DLD1 (cell line): Measurements from ENCODE around the gene RUVBL1.

Experiments used
- in situ Hi-C: cut with HindIII; loops from 2 replicates; pipeline ENCODE4 v1.10.0; 2017; ENCODE audit warnings: low sequenced_read_pairs

The RUVBL1 gene

DNA sequence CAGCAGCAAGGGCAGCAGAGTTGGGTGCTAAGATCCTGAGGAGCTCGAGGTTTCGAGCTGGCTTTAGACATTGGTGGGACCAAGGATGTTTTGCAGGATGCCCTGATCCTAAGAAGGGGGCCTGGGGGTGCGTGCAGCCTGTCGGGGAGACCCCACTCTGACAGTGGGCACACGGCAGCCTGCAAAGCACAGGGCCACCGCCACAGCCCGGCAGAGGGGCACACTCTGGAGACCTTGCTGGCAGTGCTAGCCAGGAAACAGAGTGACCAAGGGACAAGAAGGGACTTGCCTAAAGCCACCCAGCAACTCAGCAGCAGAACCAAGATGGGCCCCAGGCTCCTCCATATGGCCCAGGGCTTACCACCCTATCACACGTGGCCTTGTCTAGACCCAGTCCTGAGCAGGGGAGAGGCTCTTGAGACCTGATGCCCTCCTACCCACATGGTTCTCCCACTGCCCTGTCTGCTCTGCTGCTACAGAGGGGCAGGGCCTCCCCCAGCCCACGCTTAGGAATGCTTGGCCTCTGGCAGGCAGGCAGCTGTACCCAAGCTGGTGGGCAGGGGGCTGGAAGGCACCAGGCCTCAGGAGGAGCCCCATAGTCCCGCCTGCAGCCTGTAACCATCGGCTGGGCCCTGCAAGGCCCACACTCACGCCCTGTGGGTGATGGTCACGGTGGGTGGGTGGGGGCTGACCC lies 52.6 kb downstream of the RUVBL1 start:
- in situ Hi-C loops = no loop called here

DNA sequence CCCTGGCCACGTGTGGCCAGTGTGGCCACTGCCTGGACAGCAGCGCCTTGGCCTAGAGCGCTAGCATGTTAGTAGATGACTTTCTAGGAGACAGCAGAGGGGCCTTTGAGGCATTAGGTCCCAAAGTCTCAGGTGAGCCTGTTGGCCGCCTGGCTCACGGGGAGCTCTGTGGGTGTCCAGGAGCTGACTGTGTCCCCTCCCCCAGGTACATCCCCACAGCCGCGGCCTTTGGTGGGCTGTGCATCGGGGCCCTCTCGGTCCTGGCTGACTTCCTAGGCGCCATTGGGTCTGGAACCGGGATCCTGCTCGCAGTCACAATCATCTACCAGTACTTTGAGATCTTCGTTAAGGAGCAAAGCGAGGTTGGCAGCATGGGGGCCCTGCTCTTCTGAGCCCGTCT lies 54.3 kb downstream of the RUVBL1 start:
- in situ Hi-C loops = no loop called here

DNA sequence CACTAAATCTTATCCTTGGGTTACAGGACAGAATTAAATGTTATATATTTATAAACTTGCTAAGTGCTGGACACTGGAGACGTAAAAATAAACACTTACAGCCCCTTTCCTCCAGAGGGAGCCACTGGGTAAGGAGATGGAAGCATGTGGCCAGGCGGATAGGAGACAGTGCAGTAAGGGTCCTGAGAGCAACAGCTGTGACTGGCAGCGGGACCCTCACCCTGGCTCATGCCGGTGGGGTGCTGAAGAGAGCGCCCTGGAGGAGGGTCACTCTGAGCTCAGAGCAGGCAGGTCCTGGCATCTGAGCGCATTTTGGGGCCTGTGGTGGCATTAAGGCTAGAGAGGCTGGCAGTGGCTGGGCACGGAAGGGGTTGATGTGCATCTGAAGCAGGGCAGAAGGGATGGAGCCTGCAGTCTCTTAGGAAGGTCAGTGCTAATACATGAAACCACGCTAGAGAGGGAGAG lies 55.4 kb downstream of the RUVBL1 start:
- in situ Hi-C loops = no loop called here

DNA sequence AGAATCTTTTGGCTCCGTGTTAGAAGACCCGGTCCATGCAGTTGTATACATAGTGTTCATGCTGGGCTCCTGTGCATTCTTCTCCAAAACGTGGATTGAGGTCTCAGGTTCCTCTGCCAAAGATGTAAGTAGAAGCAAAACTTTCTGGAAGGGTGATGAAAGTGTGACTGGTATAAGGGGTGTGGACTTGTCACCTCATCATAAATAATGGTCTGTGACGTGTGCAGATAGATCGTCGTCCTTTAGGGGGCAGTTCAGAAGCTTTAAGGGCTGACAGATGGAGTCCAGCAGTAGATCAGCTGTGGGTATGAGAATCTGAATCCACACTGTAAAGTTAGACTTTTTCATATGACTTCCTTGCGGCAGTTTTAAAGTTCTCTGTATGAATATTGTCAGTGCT lies 56.1 kb downstream of the RUVBL1 start:
- in situ Hi-C loops = no loop called here

DNA sequence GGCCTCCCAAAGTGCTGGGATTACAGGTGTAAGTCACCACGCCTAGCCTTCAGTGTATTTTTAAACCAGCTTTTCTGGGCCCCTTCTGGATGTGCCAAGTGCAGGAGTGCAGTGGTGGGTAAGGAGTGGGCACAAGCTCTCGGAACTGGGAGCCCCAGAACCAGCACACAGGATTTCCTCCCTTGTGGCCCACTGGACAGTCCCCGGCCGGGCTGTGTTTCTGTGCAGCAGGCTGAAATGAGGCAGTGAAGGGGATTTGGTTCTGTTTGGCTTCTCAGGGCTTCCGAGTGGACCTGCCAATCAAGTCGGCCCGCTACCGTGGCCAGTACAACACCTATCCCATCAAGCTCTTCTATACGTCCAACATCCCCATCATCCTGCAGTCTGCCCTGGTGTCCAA lies 56.9 kb downstream of the RUVBL1 start:
- in situ Hi-C loops = no loop called here

DNA sequence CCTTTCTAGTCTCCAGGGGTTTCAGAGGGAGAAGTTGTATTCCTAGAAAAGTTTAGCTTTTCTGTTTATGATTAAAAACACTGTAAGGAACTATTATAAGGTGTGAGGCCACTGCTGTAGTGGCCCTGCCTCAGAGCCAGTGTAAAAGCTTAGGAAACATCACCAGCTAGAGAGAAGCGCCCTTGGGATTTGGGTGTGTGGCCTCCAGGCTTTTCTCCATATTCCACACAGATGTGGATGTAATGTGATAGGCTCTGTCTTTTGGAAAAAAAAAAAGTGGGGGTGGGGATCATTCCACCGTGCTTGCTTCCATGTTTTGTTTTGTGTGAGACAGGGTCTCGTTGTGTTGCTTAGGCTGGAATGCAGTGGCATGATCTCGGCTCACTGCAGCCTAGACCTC lies 57.5 kb downstream of the RUVBL1 start:
- in situ Hi-C loops = no loop called here

- in situ Hi-C loops = no loop called here
Measured at GRCh38 chr3:128064962-128065361, 58.6 kb downstream of the RUVBL1 start.

DNA sequence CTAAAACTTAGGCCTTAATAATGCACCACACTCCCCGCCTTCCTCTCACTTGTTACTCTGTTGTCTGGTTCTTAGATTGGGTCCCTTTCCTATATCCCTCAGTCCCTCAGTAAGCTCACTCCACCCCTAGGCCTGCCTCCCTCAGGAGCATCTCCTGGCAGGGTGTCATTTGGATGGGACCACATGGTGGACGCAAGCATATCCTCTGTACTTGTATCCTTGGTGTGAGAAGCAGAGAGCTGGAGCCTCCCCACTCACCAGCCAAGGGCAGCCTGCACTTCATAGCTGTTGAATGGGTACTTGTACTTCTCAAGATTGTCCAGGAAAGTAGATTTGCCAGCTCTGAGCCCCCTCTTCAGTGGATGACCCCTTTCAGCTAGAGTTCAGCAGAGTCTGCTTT lies 59.7 kb downstream of the RUVBL1 start:
- in situ Hi-C loops = no loop called here

GRCh38 chr3:128062033-128062745 lies 61.4 kb downstream of the RUVBL1 start:
- in situ Hi-C loops = no loop called here

DNA sequence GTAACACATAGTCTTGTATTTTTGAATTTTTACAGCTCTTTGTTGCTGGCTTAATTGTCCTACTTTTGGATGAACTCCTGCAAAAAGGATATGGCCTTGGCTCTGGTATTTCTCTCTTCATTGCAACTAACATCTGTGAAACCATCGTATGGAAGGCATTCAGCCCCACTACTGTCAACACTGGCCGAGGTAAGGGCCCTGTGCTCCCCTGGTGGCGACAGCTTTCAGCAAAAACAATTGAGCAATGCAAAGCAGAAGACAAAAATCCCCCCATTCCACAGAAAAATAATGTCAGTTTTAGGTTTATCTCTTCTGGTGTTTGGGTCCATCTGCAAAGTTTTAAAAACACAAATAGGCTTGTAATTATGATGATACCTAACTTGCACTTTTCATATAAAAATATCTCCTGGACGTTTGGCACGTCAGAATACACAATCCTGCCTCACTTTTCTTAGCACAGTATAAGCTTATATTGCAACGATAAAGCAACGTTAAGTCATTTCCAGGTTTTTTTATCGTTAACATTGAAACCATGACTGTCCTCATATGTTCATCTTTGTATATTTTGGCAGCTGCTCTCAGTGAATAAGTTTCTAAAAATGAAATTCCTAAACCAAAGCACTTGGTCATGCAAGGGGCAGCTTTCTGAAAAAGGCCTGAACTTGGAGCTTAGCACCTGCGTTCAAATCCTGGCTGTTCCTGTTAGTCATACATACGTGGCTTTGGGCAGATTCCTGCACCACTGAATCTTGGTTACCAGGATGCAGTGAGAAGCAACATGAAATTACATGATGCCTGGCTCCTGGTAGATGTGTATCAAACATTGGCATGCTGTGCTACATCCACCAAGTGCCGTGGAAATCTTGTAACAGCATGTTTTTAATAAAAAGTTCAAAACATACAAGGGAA lies 62.9 kb downstream of the RUVBL1 start:
- in situ Hi-C loops = no loop called here

- in situ Hi-C loops = no loop called here
Measured at GRCh38 chr3:128056258-128056657, 67.4 kb downstream of the RUVBL1 start.

DNA sequence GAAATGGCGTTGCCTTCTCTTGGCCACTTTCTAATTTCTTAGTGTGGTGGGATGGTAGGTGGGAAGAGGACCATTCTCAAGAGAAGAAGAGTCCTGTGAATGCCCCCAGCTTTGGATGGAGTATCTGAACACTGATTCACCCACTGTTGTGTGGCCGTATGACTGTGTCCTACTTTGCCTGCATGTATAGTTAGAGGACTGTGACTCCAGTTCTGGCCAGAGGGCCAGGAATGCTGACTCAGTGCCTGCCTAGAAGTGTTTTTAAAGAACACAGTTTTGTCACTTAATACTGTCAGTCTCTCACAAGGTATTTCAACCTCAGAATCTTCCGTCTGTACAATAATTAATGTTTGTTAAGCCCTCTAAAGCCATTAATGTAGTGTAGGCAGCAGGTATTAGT lies 69.2 kb downstream of the RUVBL1 start:
- in situ Hi-C loops = no loop called here

DNA sequence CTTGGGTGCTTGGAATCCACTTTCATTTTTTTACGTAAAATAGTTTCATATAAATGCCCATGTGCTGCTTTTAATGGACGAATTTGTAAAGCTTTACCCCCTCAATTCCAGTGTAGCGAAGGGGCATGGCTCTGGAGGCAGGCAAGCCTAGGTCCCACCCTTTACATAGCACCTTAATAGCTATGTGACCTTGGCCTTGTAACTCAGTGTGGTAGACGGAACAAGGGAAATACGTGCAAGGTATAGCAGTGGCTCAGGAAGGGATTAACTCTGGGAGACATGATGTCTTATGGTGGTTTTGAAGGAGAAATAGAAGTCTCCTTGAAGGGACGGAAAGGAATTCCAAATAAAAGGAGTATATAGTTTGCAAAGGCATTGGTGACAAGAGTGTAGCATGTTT lies 70.0 kb downstream of the RUVBL1 start:
- in situ Hi-C loops = no loop called here

GRCh38 chr3:128052595-128053351 lies 70.8 kb downstream of the RUVBL1 start:
- in situ Hi-C loops = no loop called here

DNA sequence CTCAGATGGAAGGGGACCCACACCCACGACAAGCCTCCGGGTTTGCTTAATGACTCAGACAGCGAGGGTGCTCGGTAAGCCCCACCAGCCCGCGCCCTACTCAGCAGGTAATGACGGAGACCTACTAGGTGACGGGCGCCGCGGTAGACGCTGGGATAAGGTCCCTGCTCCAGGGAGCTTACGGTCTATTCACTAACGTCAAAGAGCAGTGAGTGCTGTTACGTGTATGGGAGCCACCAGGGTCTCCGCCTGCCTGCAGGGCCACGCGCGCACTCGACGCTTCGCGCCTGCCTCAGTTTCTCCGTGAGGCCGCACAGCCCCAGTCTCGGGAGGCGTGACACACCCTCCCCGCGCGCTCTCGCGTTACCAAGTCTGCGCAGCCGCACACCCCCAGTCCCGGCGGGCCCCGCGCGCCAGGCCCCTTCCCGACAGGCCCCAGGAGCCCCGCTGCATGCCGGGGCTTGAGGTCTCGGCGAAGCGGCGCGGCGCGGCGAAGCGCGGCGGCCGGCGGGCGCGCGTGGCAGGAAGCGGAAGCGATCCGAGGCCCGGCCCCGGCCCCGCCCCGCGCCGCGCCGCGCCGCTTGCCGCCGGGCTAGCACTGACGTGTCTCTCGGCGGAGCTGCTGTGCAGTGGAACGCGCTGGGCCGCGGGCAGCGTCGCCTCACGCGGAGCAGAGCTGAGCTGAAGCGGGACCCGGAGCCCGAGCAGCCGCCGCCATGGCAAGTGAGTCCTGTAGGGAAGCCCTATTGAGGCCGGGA lies 71.6 kb downstream of the RUVBL1 start, which contains the start of gene SEC61A1:
Gene SEC61A1, plus strand, starts transcription at position 601 of the 758 bp plus-strand sequence. Its CDS starts 116 bp downstream, at position 717.
- in situ Hi-C loops = no loop called here

DNA sequence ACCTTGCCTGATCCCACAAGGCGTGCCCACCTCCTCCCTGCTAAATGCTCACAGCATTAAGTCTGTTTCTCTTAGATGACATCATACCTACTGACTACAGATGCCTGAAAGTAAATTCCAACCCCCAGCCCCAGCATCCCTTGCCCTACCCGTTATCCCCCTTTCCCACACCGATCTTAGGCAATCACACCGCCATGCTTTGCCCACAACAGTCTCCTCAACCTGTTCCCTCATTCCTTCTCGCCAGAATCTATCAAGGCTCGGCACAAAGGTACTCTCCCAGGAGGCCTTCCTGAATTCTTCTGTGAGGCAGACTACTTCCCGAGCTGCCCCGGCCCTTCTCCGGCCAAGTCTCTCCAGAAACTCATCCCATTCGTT lies 72.2 kb downstream of the RUVBL1 start:
- in situ Hi-C loops = no loop called here

DNA sequence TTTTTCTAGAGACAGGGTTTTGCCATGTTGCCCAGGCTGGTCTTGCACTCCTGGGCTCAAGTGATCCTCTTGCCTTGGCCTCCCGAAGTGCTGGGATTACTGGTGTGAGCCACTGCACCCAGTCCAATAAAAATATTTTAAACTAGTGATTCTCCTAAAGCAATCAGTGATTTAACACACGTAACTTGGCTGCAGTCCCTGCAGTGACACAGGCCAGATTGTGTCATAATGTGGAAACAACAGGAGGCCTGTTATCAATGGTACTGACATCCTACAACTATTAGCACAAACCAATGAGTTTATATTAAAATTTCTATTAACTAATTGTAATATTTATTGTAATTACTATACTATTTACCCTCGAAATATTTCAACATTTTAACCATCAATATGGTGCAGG lies 73.0 kb downstream of the RUVBL1 start:
- in situ Hi-C loops = no loop called here

GRCh38 chr3:128041344-128041743 lies 82.3 kb downstream of the RUVBL1 start:
- in situ Hi-C loops = no loop called here

- in situ Hi-C loops = no loop called here
Measured at GRCh38 chr3:128040660-128041059, 83.0 kb downstream of the RUVBL1 start.

- in situ Hi-C loops = no loop called here
Measured at GRCh38 chr3:128040041-128040440, 83.6 kb downstream of the RUVBL1 start.
